SU-DHL-6 (cell line): ENCODE results near the gene RHOG.

Source experiments
- H2AFZ ChIP-seq: fragments of 200-600 bp; sonication (generic); 2 replicates; pipeline ENCODE4 v1.6.1; 2014; ENCODE audit warnings: low read depth, mild to moderate bottlenecking, moderate library complexity, mixed read lengths, antibody characterized with exemption, low read length; ENCODE audit not compliant: severe bottlenecking
- H3F3A ChIP-seq: fragments of 200-600 bp; shearing (Covaris generic); 2 replicates; pipeline ENCODE4 v1.6.0; 2016; ENCODE audit warnings: antibody characterized with exemption, mild to moderate bottlenecking; ENCODE audit not compliant: insufficient read depth
- H3K27ac ChIP-seq: fragments of 200-600 bp; sonication (generic); 2 replicates; pipeline ENCODE4 v1.5.1; 2016; ENCODE audit warnings: low read depth, mild to moderate bottlenecking, low read length, moderate library complexity, mixed read lengths
- H3K27me3 ChIP-seq: fragments of 200-600 bp; sonication (generic), shearing (Covaris generic); 2 replicates; pipeline ENCODE4 v1.6.0; 2014; ENCODE audit warnings: mild to moderate bottlenecking, low read length
- H3K36me3 ChIP-seq: fragments of 200-600 bp; sonication (generic); 2 replicates; pipeline ENCODE4 v1.6.1; 2014; ENCODE audit warnings: mild to moderate bottlenecking, low read length, mixed read lengths
- H3K4me2 ChIP-seq: fragments of 300-600, 200-600 bp; shearing (Covaris generic), sonication (generic); 2 replicates; pipeline ENCODE4 v1.6.0; 2014; ENCODE audit warnings: low read length, low read depth, mild to moderate bottlenecking; ENCODE audit not compliant: poor library complexity, severe bottlenecking
- H3K4me3 ChIP-seq: fragments of 200-600 bp; sonication (generic); 2 replicates; pipeline ENCODE4 v1.5.1; 2014; ENCODE audit warnings: antibody characterized with exemption, low read length, mild to moderate bottlenecking, mixed read lengths; ENCODE audit not compliant: insufficient read depth, poor library complexity, severe bottlenecking
- H3K79me2 ChIP-seq: fragments of 200-600 bp; sonication (generic); 2 replicates; pipeline ENCODE4 v1.6.1; 2014; ENCODE audit warnings: mild to moderate bottlenecking, low read length, moderate library complexity; ENCODE audit not compliant: insufficient read depth
- H3K9ac ChIP-seq: fragments of 200-600 bp; sonication (generic); 2 replicates; pipeline ENCODE4 v1.7.0; 2014; ENCODE audit warnings: mild to moderate bottlenecking, low read length
- H3K9me2 ChIP-seq: fragments of 200-600 bp; sonication (generic); replicated peaks from 2 replicates; pipeline ENCODE4 v1.6.1; 2014; ENCODE audit warnings: low read length; ENCODE audit not compliant: insufficient read depth
- H3K9me3 ChIP-seq: fragments of 200-600 bp; sonication (generic); 2 replicates; pipeline ENCODE4 v1.6.1; 2014; ENCODE audit warnings: low read length, mixed read lengths; ENCODE audit not compliant: insufficient read depth
- H4K20me1 ChIP-seq: fragments of 200-600 bp; sonication (generic); 2 replicates; pipeline ENCODE4 v1.6.1; 2014; ENCODE audit warnings: low read depth, mild to moderate bottlenecking, antibody characterized with exemption, low read length, moderate library complexity, mixed read lengths
- EZH2phosphoT487 ChIP-seq: fragments of 200-600 bp; sonication (generic), shearing (Covaris generic); conservative IDR thresholded peaks from 2 replicates; pipeline ENCODE4 v1.6.1; 2018; ENCODE audit warnings: mild to moderate bottlenecking, antibody characterized with exemption, low read length, moderate library complexity, mixed read lengths
- TF ChIP-seq, protein P1 (sequence below): fragments of 200-600 bp; sonication (generic); IDR thresholded peaks from one replicate; pipeline ENCODE4 v1.5.1; 2017; ENCODE audit warnings: antibody characterized with exemption, mild to moderate bottlenecking, low read length, moderate library complexity; ENCODE audit not compliant: insufficient read depth, poor library complexity, severe bottlenecking

The RHOG gene

DNA sequence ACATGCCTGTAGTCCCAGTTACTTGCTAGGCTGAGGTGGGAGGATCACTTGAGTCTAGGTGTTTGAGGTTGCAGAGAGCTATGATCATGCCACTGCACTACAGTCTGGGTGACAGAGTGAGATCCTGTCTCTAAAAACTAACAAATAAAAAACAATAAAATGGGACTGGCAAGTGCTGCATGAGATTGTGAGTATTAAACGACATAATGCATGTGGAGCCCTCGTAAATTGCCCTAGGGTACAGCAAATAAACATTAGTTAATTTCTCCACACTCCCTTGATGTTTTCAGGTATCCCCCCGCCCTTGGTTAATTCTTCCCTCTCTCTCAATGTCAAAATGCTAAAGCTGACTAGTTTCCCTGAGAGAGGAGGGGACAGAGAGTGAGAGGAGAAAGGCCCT lies 4.9 kb upstream of the RHOG start:
- no peak overlapping the region for H3K27ac ChIP-seq
- no peak overlapping the region for H3K4me3 ChIP-seq
- H3K27me3 ChIP-seq: no peaks in the 10 kb centered on the region
- H3K36me3 ChIP-seq: no peaks in the 10 kb centered on the region
- no peaks in the 10 kb centered on the region for H3K9me3 ChIP-seq
- H3K9ac ChIP-seq: no peak overlapping the region
- no peaks in the 10 kb centered on the region for H4K20me1 ChIP-seq
- peaks cover 16% of the 10 kb centered on the region for H3F3A ChIP-seq
- no peaks in the 10 kb centered on the region for H3K79me2 ChIP-seq
- no peaks in the 10 kb centered on the region for H3K9me2 ChIP-seq
- H3K4me2 ChIP-seq: no peak overlapping the region
- H2AFZ ChIP-seq: no peak overlapping the region
- TF ChIP-seq, protein P1, sequence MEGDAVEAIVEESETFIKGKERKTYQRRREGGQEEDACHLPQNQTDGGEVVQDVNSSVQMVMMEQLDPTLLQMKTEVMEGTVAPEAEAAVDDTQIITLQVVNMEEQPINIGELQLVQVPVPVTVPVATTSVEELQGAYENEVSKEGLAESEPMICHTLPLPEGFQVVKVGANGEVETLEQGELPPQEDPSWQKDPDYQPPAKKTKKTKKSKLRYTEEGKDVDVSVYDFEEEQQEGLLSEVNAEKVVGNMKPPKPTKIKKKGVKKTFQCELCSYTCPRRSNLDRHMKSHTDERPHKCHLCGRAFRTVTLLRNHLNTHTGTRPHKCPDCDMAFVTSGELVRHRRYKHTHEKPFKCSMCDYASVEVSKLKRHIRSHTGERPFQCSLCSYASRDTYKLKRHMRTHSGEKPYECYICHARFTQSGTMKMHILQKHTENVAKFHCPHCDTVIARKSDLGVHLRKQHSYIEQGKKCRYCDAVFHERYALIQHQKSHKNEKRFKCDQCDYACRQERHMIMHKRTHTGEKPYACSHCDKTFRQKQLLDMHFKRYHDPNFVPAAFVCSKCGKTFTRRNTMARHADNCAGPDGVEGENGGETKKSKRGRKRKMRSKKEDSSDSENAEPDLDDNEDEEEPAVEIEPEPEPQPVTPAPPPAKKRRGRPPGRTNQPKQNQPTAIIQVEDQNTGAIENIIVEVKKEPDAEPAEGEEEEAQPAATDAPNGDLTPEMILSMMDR: no peak
- no peak for TF ChIP-seq EZH2phosphoT487

- Histone ChIP-seq H3K9ac (no peak overlapping the region), H2AFZ (no peak overlapping the region), H3K27ac (no peak overlapping the region), H3K9me2 (no peaks in the 10 kb centered on the region), H4K20me1 (no peaks in the 10 kb centered on the region), H3F3A (peaks cover 16% of the 10 kb centered on the region), H3K4me3 (no peak overlapping the region), H3K4me2 (no peak overlapping the region), H3K9me3 (no peaks in the 10 kb centered on the region), H3K36me3 (no peaks in the 10 kb centered on the region), H3K27me3 (no peaks in the 10 kb centered on the region), H3K79me2 (peaks cover 4% of the 10 kb centered on the region)
- no peak for TF ChIP-seq EZH2phosphoT487
- TF ChIP-seq, protein P1: no peak
Measured at GRCh38 chr11:3845246-3845645, 4.5 kb upstream of the RHOG start.

- Histone ChIP-seq H2AFZ (no peak overlapping the region), H3K79me2 (peaks cover 23% of the 10 kb centered on the region), H3K9ac (no peak overlapping the region), H3K27me3 (no peaks in the 10 kb centered on the region), H3F3A (peaks cover 14% of the 10 kb centered on the region), H3K4me3 (no peak overlapping the region), H3K9me2 (no peaks in the 10 kb centered on the region), H3K36me3 (no peaks in the 10 kb centered on the region), H3K4me2 (no peak overlapping the region), H4K20me1 (no peaks in the 10 kb centered on the region; the same call in 1 of the 2 replicates), H3K9me3 (no peaks in the 10 kb centered on the region), H3K27ac (no peak overlapping the region)
- TF ChIP-seq, protein P1: no peak
- no peak for TF ChIP-seq EZH2phosphoT487
Measured at GRCh38 chr11:3843326-3843725, 2.6 kb upstream of the RHOG start.
